Kidney (tissue), 14 donors: ENCODE results near the gene GRN. TPM values are rescaled to one million over a fixed set of nuclear protein-coding genes. Genes with fewer than 3 reads are reported as not detected.
A peak's percentile ranks its signal among the peaks of the same experiment; 100 is the strongest.

Source experiments
- DNase-seq, 5 donors: peaks; one replicate each; pipeline ENCODE4 v3.0.0-alpha.2; 2013 to 2020
- FAIRE-seq: peaks from 2 replicates; lab custom pipeline; 2012; peaks lifted over from hg19 to GRCh38; lab: Jason Lieb, UNC
- H3K27ac ChIP-seq, 2 donors: one replicate each; pipeline ENCODE4 v1.7.0; 2013; ENCODE audit warnings: low read depth in 2 of 2, low read length in 2 of 2, inconsistent platforms in 1 of 2
- H3K27me3 ChIP-seq: one replicate; pipeline ENCODE4 v1.7.1; 2013; ENCODE audit warnings: low read length, inconsistent platforms; ENCODE audit not compliant: control insufficient read depth, insufficient read depth
- H3K36me3 ChIP-seq, 3 donors: one replicate each; pipeline versions ENCODE4 v1.7.0 to v1.7.1; 2013; ENCODE audit warnings: low read length in 3 of 3, control low read depth in 1 of 3, inconsistent platforms in 1 of 3; ENCODE audit not compliant: insufficient read depth in 3 of 3, control insufficient read depth in 2 of 3
- H3K4me1 ChIP-seq, 3 donors: one replicate each; pipeline versions ENCODE4 v1.7.0 to v1.7.1; 2013; ENCODE audit warnings: low read length in 3 of 3, inconsistent platforms in 1 of 3, low read depth in 1 of 3; ENCODE audit not compliant: control insufficient read depth in 2 of 3, insufficient read depth in 2 of 3
- H3K4me3 ChIP-seq, 3 donors: one replicate each; pipeline versions ENCODE4 v1.7.0 to v1.8.1; 2013; ENCODE audit warnings: low read length in 3 of 3, control low read depth in 1 of 3, inconsistent platforms in 1 of 3
- H3K9ac ChIP-seq, 3 donors: one replicate each; pipeline versions ENCODE4 v1.7.0 to v1.7.1; 2013; ENCODE audit warnings: low read length in 3 of 3, control low read depth in 1 of 3, inconsistent platforms in 1 of 3
- H3K9me3 ChIP-seq, 3 donors: one replicate each; pipeline versions ENCODE4 v1.7.0 to v1.7.1; 2013; ENCODE audit warnings: low read length in 3 of 3, control low read depth in 1 of 3, inconsistent platforms in 1 of 3; ENCODE audit not compliant: control insufficient read depth in 2 of 3, insufficient read depth in 1 of 3
- intact Hi-C: fragments of 100-400 bp; cut with DNase I; formaldehyde crosslinking; loops from one replicate; pipeline ENCODE4 v1.11.1; 2022
- polyA plus RNA-seq: library from polyadenylated mRNA; stranded (reverse); fragments of 350-450 nt; fragmentation: Illumina TruSeq; extraction: RNeasy Lipid Tissue Mini Kit (QIAGEN cat#74804); gene quantifications from one replicate; pipeline ENCODE4 v1.2.3, GENCODE V29; 2014; ENCODE audit warnings: low read depth, low replicate concordance; ENCODE audit not compliant: insufficient read depth
- total RNA-seq: library from RNA; stranded (reverse); fragmentation: NEBNext Ultra II Directional; extraction: Animal tissue kit (Norgen Biotek cat#: 25700); gene quantifications from one replicate; pipeline ENCODE4 v1.2.1, GENCODE V29; 2021
- TF ChIP-seq, protein P1 (sequence below): IDR thresholded peaks from 3 replicates; pipeline ENCODE4 v1.5.1; 2012; ENCODE audit warnings: mild to moderate bottlenecking, moderate library complexity, borderline replicate concordance; ENCODE audit not compliant: insufficient read depth; ENCODE audit errors: extremely low read depth
- donor health status: control.
- donor health status: control.
- donor health status: control.
- donor health status: control.
- donor health status: control.
- donor health status: DM: yes; HTN: yes; CAD: no.
- donor health status: Normal renal cell carcinoma (clear cell type).

The GRN gene
- total and polyA plus RNA-seq, 2 donors from 2014 or later, result 235 to 353 TPM

GRCh38 chr17:44307387-44308186 lies 37.5 kb upstream of the GRN start:
- Histone ChIP-seq H3K36me3 (no peaks in the 10 kb centered on the region), H3K4me1 (peaks cover 0 to 9% (median 5%) of the 10 kb centered on the region in 3 donors), H3K9me3 (no peaks in the 10 kb centered on the region), H3K27ac (no peak overlapping the region), H3K9ac (peak overlapping the region in 1 of 3 donors; percentile 46), H3K27me3 (no peaks in the 10 kb centered on the region), H3K4me3 (peak overlapping the region in 2 of 3 donors; percentile 23 to 28)
- TF ChIP-seq, protein P1, sequence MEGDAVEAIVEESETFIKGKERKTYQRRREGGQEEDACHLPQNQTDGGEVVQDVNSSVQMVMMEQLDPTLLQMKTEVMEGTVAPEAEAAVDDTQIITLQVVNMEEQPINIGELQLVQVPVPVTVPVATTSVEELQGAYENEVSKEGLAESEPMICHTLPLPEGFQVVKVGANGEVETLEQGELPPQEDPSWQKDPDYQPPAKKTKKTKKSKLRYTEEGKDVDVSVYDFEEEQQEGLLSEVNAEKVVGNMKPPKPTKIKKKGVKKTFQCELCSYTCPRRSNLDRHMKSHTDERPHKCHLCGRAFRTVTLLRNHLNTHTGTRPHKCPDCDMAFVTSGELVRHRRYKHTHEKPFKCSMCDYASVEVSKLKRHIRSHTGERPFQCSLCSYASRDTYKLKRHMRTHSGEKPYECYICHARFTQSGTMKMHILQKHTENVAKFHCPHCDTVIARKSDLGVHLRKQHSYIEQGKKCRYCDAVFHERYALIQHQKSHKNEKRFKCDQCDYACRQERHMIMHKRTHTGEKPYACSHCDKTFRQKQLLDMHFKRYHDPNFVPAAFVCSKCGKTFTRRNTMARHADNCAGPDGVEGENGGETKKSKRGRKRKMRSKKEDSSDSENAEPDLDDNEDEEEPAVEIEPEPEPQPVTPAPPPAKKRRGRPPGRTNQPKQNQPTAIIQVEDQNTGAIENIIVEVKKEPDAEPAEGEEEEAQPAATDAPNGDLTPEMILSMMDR, result no peak
- intact Hi-C loops, result no loop called here
- FAIRE-seq (no peak), DNase-seq (peak in 4 of 5 donors; percentile 70 to 84 (median 75))

DNA sequence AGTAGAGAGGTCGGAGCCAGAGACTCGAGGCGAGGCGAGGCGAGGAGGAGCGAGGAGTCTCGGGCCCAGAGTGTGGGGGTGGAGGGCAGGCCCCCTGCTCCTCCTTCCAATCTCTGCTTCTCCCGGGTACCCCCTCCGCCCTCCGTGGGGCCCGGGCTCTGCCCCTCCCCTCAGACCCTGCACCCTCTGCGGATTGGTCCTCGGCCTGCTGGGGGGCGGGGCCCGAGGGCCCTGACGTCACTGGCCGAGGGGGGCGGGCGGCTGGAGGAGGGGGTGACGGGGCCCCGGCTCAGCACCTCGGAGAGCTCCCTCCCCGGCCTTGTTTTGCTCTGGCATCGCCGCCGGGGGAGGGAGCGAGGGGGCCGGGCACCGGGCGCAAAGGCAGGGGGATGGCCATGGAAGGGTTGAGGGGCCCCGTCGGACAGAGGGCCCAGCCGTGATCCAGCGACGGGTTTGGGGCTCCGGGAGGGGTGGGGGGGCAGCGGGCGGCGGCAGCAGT lies 36.7 kb upstream of the GRN start, which contains the start of gene RUNDC3A:
Gene RUNDC3A (plus strand): TSS at position 282 of the 499 bp plus-strand sequence. CDS start 232 bp downstream, outside the sequence.
- H3K4me3 ChIP-seq, result peak within 1 kb of the TSS; percentile 23 to 28 (median 24)
- peaks cover 0 to 9% (median 5%) of the 10 kb centered on the region in 3 donors for H3K4me1 ChIP-seq
- H3K9me3 ChIP-seq, result no peaks in the 10 kb centered on the region
- DNase-seq, result peak; percentile 95 to 97 (median 96)
- H3K36me3 ChIP-seq, result no peaks in the 10 kb centered on the region
- TF ChIP-seq, protein P1, result no peak
- peak within 1 kb of the TSS in 1 of 3 donors; percentile 46 for H3K9ac ChIP-seq
- intact Hi-C loops, result no loop called here
- no peak for FAIRE-seq
- H3K27me3 ChIP-seq, result no peaks in the 10 kb centered on the region
- no peak within 1 kb of the TSS for H3K27ac ChIP-seq

- Histone ChIP-seq H3K4me1 (peaks cover 0 to 9% (median 5%) of the 10 kb centered on the region in 3 donors), H3K27me3 (no peaks in the 10 kb centered on the region), H3K9me3 (no peaks in the 10 kb centered on the region), H3K36me3 (no peaks in the 10 kb centered on the region), H3K27ac (no peak overlapping the region), H3K4me3 (no peak overlapping the region), H3K9ac (no peak overlapping the region)
- TF ChIP-seq, protein P1, result no peak
- DNase-seq, result peak in 1 of 5 donors; percentile 75
- intact Hi-C loops, result no loop called here
- FAIRE-seq, result no peak
These were observed 36.2 kb upstream of the GRN start for GRCh38 chr17:44308865-44309264.
